Small intestine (tissue), 16 donors: ENCODE results near the gene TYW5. TPM values are rescaled to one million over a fixed set of nuclear protein-coding genes. Genes with fewer than 3 reads are reported as not detected.

Experiments used
- DNase-seq, 2 donors: peaks; one replicate each; pipeline versions ENCODE4 v3.0.0 to v3.0.0-alpha.2; 2013
- FAIRE-seq: peaks from 2 replicates; lab custom pipeline; 2012; peaks lifted over from hg19 to GRCh38; lab: Jason Lieb, UNC
- H3K27ac ChIP-seq, 3 donors: one replicate each; pipeline ENCODE4 v1.5.1; 2013; ENCODE audit warnings: low read length in 2 of 3, mild to moderate bottlenecking in 2 of 3, control low read depth in 1 of 3, inconsistent platforms in 1 of 3, low read depth in 1 of 3, moderate library complexity in 1 of 3
- H3K27me3 ChIP-seq, 3 donors: one replicate each; pipeline ENCODE4 v1.6.1; 2013; ENCODE audit warnings: low read length in 3 of 3, inconsistent platforms in 1 of 3; ENCODE audit not compliant: control insufficient read depth in 3 of 3, insufficient read depth in 3 of 3
- H3K36me3 ChIP-seq, 3 donors: one replicate each; pipeline ENCODE4 v1.6.1; 2013; ENCODE audit warnings: low read length in 3 of 3, inconsistent platforms in 1 of 3, low read depth in 1 of 3, mild to moderate bottlenecking in 1 of 3, moderate library complexity in 1 of 3; ENCODE audit not compliant: control insufficient read depth in 3 of 3, insufficient read depth in 2 of 3
- H3K4me1 ChIP-seq, 3 donors: one replicate each; pipeline ENCODE4 v1.6.1; 2013; ENCODE audit warnings: low read length in 2 of 3, inconsistent platforms in 1 of 3, low read depth in 1 of 3, mild to moderate bottlenecking in 1 of 3, moderate library complexity in 1 of 3; ENCODE audit not compliant: control insufficient read depth in 3 of 3, insufficient read depth in 2 of 3
- H3K4me3 ChIP-seq, 3 donors: one replicate each; pipeline ENCODE4 v1.5.1; 2013; ENCODE audit warnings: low read length in 3 of 3, control low read depth in 1 of 3, inconsistent platforms in 1 of 3, low read depth in 1 of 3, mild to moderate bottlenecking in 1 of 3, moderate library complexity in 1 of 3
- H3K9me3 ChIP-seq, 2 donors: one replicate each; pipeline ENCODE4 v1.6.1; 2013; ENCODE audit warnings: low read depth in 1 of 2, low read length in 1 of 2; ENCODE audit not compliant: control insufficient read depth in 2 of 2, insufficient read depth in 1 of 2
- WGBS, 3 donors: extraction: QIAGEN DNeasy Blood & Tissue Kit; methylation state at CpG; one replicate each; pipeline ENCODE4 v1.1.7; 2013; 5-methylcytosine and 5-hydroxymethylcytosine counted together
- long read RNA-seq, 10 donors: transcript quantifications; one replicate each; lab custom pipeline, GENCODE V29; 2026
- polyA plus RNA-seq, 4 donors: library from polyadenylated mRNA; stranded (reverse) in 3 of 4; unstranded in 1 of 4; fragments of 200-250 nt in 3 of 4; fragments of 120-200 nt in 1 of 4; gene quantifications; one replicate each; pipeline versions ENCODE4 v1.2.1 to v1.2.3, GENCODE V29; 2013
- donor health status: healthy with polysubstance abuse.
- donor health status: control.
- donor health status: control.
- donor health status: Bipolar disorder and iron deficiency.
- donor health status: healthy.

Gene TYW5, protein sequence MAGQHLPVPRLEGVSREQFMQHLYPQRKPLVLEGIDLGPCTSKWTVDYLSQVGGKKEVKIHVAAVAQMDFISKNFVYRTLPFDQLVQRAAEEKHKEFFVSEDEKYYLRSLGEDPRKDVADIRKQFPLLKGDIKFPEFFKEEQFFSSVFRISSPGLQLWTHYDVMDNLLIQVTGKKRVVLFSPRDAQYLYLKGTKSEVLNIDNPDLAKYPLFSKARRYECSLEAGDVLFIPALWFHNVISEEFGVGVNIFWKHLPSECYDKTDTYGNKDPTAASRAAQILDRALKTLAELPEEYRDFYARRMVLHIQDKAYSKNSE
- 10 to 100 TPM in 1 of 4 donors, 1 to 10 TPM in 3; 2.4 to 13.1 (median 3.8) TPM for polyA plus RNA-seq
- long read RNA-seq, donor 1, result 0 reads
- long read RNA-seq, donor 2, full-length matches to known transcripts, result 1 of 1 reads
- long read RNA-seq, donor 2, partial matches to known transcripts, result 0 of 1 reads
- long read RNA-seq, donor 2, other reads (novel, unspliced or antisense), result 0 of 1 reads
- long read RNA-seq, donor 3, partial matches to known transcripts, result 5 of 5 reads
- long read RNA-seq, donor 3, other reads (novel, unspliced or antisense), result 0 of 5 reads
- long read RNA-seq, donor 4, result 0 reads
- long read RNA-seq, donor 5, full-length matches to known transcripts, result 1 of 1 reads
- long read RNA-seq, donor 5, partial matches to known transcripts, result 0 of 1 reads
- long read RNA-seq, donor 5, other reads (novel, unspliced or antisense), result 0 of 1 reads
- long read RNA-seq, donor 6, full-length matches to known transcripts, result 2 of 7 reads
- long read RNA-seq, donor 6, partial matches to known transcripts, result 5 of 7 reads
- long read RNA-seq, donor 6, other reads (novel, unspliced or antisense), result 0 of 7 reads
- long read RNA-seq, donor 7, result 0 reads
- long read RNA-seq, donor 8, result 0 reads
- long read RNA-seq, donor 9, result 0 reads
- long read RNA-seq, donor 10, full-length matches to known transcripts, result 3 of 30 reads
- long read RNA-seq, donor 10, partial matches to known transcripts, result 27 of 30 reads
- long read RNA-seq, donor 10, other reads (novel, unspliced or antisense), result 0 of 30 reads

DNA sequence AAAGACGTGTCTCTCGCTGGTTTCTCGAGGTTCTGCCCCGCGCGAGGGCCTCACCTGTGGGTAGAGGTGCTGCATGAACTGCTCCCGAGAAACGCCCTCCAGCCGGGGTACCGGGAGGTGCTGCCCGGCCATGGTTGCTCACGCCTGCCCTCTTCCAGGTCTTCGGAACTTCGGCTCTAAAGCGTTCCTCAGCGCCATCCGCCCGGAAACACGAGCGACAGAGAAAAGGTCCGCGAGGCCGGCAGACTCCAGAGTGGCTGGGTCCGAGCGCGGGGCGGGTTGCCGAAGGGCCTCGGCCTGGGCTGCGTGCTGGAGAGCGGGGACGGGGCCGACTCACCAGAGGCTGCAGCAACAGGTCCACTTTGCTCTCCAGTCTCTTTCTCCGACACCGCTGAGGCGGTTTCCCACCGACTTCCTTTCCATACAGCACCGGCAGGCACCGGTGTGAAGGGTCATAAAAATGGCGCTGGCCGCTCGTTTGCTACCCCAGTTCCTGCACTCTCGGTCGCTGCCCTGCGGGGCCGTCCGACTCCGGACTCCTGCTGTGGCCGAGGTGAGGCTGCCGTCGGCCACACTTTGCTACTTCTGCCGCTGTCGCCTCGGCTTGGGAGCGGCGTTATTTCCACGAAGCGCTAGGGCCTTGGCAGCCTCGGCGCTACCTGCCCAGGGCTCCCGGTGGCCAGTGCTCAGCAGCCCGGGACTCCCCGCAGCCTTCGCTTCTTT lies at the start of gene TYW5, which contains the start of gene MAIP1:
Gene TYW5, minus strand, starts transcription at position 153 of the 723 bp plus-strand sequence. Its CDS starts 21 bp downstream, at position 132.
Gene MAIP1, plus strand, starts transcription at position 244 of the 723 bp plus-strand sequence. Its CDS starts 217 bp downstream, at position 461.
- H3K9me3 ChIP-seq, result no peaks in the 10 kb centered on the region
- no peaks in the 10 kb centered on the region for H3K27me3 ChIP-seq
- FAIRE-seq (no peak), DNase-seq (peak; percentile 88 to 94)
- H3K4me3 ChIP-seq, result peak within 1 kb of the TSS; percentile 89 to 98 (median 90)
- H3K27ac ChIP-seq, result peak within 1 kb of the TSS; percentile 93 to 98 (median 95)
- peaks cover 0 to 4% (median 1%) of the 10 kb centered on the region in 3 donors for H3K36me3 ChIP-seq
- WGBS, 3 donors, result 0% methylated on average over 62 to 64 of the region's 64 CpGs
- peaks cover 9 to 13% (median 10%) of the 10 kb centered on the region in 3 donors for H3K4me1 ChIP-seq

GRCh38 chr2:200003444-200003843 lies 48.2 kb upstream of the TYW5 start:
- Histone ChIP-seq H3K4me3 (no peak overlapping the region), H3K27ac (no peak overlapping the region), H3K9me3 (peaks cover 0 to 7% of the 10 kb centered on the region in 2 donors), H3K4me1 (no peaks in the 10 kb centered on the region), H3K27me3 (no peaks in the 10 kb centered on the region), H3K36me3 (no peaks in the 10 kb centered on the region)
- 70 to 84% (median 73%) methylated on average over 1 of the region's 1 CpG for WGBS, 3 donors
- DNase-seq (no peak), FAIRE-seq (no peak)

DNA sequence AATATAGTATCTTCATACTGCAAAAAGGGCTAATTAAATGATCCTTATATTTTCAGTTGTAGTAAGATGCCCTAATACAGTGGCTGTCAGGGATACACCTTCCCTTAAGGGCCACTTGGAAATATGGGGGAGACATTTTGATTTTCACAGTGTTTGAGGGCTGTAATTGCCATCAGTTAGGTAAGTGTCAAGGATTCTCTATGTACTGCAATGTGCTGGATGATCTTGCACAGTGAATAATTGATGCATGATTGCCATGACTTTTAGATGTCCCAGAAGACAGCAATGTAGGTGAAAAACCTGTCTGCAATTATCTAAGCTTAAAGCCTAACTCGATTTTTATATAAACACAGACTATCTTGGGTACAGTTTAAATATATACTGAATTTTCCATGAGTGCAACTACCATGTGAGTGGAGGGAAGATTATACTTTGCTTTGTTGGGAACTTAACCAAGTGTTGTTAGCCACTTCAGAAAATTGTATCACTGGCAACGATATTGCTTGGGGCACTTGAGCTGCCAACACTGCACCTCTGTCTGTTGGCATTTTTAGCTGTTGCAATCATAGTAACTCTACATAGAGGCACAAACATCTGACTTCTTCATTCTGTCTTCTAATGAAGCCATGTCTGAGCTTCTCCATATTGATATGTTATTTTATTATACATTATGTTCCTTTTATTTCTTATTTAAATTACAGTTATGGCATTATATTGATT lies 45.3 kb upstream of the TYW5 start:
- FAIRE-seq (no peak), DNase-seq (no peak)
- H3K9me3 ChIP-seq, result no peaks in the 10 kb centered on the region
- H3K27me3 ChIP-seq, result no peaks in the 10 kb centered on the region
- WGBS, 3 donors, result 63 to 79% (median 73%) methylated on average over 2 of the region's 2 CpGs
- H3K36me3 ChIP-seq, result no peaks in the 10 kb centered on the region
- no peaks in the 10 kb centered on the region for H3K4me1 ChIP-seq
- H3K27ac ChIP-seq, result no peak overlapping the region
- no peak overlapping the region for H3K4me3 ChIP-seq

GRCh38 chr2:199999166-199999565 lies 43.9 kb upstream of the TYW5 start:
- Histone ChIP-seq H3K27me3 (no peaks in the 10 kb centered on the region), H3K4me3 (no peak overlapping the region), H3K27ac (no peak overlapping the region), H3K9me3 (no peaks in the 10 kb centered on the region), H3K4me1 (no peaks in the 10 kb centered on the region), H3K36me3 (no peaks in the 10 kb centered on the region)
- WGBS, 3 donors, result 89 to 95% (median 93%) methylated on average over 4 of the region's 4 CpGs
- FAIRE-seq (no peak), DNase-seq (no peak)

DNA sequence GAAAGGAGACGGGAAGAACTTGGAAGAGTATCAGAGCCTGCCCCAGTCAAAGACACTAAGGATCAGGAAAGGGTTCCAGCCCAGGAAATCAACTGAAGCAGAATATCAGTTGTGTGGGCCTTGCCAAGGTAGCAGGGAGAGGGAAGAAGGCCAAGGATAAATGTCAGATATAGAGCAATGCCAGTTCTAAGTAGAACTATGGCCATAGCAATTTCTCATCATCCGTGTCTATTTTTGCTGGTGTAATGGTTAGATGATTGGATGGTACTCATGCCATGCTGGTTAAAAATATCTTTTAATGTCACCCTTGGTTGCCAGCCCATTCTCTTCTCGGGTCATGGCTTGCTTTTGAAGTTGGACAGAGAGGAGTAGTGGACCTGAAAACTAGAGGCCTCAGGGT lies 42.0 kb upstream of the TYW5 start:
- H3K36me3 ChIP-seq, result no peaks in the 10 kb centered on the region
- H3K4me1 ChIP-seq, result no peaks in the 10 kb centered on the region
- DNase-seq (no peak), FAIRE-seq (no peak)
- no peaks in the 10 kb centered on the region for H3K27me3 ChIP-seq
- H3K4me3 ChIP-seq, result no peak overlapping the region
- WGBS, 3 donors, result 89 to 96% (median 95%) methylated on average over 3 of the region's 3 CpGs
- H3K9me3 ChIP-seq, result no peaks in the 10 kb centered on the region
- no peak overlapping the region for H3K27ac ChIP-seq

DNA sequence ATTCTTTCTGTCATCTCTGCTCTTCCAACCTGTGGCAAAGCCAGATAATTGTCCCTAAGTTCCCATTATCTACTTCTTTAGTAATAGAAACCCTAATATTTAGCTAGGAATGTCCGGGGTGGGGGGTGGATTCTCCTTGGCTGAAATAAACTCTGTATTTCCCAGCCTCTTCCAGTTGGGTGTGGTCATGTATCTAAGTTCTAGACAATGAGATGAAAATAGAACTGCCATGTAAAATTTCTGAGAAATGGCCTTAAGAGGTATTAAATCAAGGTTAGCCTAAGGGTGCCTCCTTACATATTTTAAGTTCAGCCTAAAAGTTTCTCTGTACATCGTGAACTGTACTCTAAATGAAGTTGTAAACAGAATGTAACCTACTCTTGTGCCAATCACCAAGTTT lies 39.6 kb upstream of the TYW5 start:
- no peak overlapping the region for H3K4me3 ChIP-seq
- DNase-seq, result no peak
- no peaks in the 10 kb centered on the region for H3K9me3 ChIP-seq
- no peak for FAIRE-seq
- 79 to 82% (median 81%) methylated on average over 2 of the region's 2 CpGs for WGBS, 3 donors
- no peak overlapping the region for H3K27ac ChIP-seq
- H3K4me1 ChIP-seq, result peaks cover 0 to 5% (median 0%) of the 10 kb centered on the region in 3 donors
- no peaks in the 10 kb centered on the region for H3K27me3 ChIP-seq
- no peaks in the 10 kb centered on the region for H3K36me3 ChIP-seq

- WGBS, 3 donors, result 75 to 87% (median 76%) methylated on average over 3 of the region's 3 CpGs
- Histone ChIP-seq H3K27me3 (no peaks in the 10 kb centered on the region), H3K4me3 (no peak overlapping the region), H3K36me3 (no peaks in the 10 kb centered on the region), H3K4me1 (peaks cover 0 to 9% (median 0%) of the 10 kb centered on the region in 3 donors), H3K27ac (no peak overlapping the region), H3K9me3 (no peaks in the 10 kb centered on the region)
- FAIRE-seq (no peak), DNase-seq (no peak)
These were observed 39.1 kb upstream of the TYW5 start for GRCh38 chr2:199994371-199994770.
